ENCODE data around the gene TEKTIP1. TPM values are rescaled to one million over a fixed set of nuclear protein-coding genes. Genes with fewer than 3 reads are reported as not detected.

The TEKTIP1 gene
- total and polyA plus RNA-seq, 9 of the 15 experiments (the other 6 are each of a cell fraction or from before 2014, with no cell fraction given), result 0.66 TPM; not detected in 8

DNA sequence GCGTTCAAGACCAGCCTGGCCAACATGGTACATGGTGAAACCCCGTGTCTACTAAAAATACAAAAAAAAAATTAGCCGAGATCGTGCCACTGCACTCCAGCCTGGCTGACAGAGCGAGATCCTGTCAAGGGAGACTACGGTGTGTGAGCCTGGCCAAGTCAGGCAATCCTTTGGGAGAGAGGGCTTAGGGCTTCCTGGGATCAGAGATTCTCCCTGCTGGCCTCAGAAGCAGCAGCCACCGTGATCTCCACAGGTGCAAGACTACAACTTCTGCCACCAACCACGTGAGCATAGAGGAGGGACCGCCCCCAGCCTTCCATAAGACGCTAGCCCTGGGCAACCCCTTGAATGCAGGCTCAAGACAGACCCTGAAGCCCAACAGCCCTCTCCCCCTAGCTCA lies 10.8 kb downstream of the TEKTIP1 start:
- BruUV-seq (replicated peaks), result no TSS peak
- POLR2A ChIA-PET, result interaction anchor here (1.5 to 2.4 kb wide), 2 partner anchors 7 to 10 kb away, joined by 3 to 9 read pairs; partner anchors contain the start of gene MFSD12
- Histone ChIP-seq H3K36me3 (ENCODE audit: control insufficient read depth, insufficient read depth, low read length) (peaks cover 66% of the 10 kb centered on the region), H3K4me1 (replicated peaks in 1 of 2; ENCODE audit: control insufficient read depth in 2 of 2, insufficient read depth in 2 of 2, low read length in 2 of 2) (peaks cover 0 to 59% of the 10 kb centered on the region in 2 experiments; a peak in 3 of 5 replicates), H3K4me3 (no peak overlapping the region), H3K27ac (ENCODE audit: extremely low read depth, low read depth, low read length) (no peak overlapping the region), H2AFZ (ENCODE audit: low read depth, low read length) (no peak overlapping the region), H3K27me3 (ENCODE audit: control insufficient read depth in 2 of 2, insufficient read depth in 2 of 2, low read length in 2 of 2) (no peaks in the 10 kb centered on the region), H3K9me1 (ENCODE audit: control insufficient read depth, insufficient read depth, low read length) (no peaks in the 10 kb centered on the region), H3K4me2 (ENCODE audit: insufficient read depth, low read length) (no peak overlapping the region), H4K20me1 (replicated peaks; ENCODE audit: control insufficient read depth, insufficient read depth, low read length) (peaks cover 5% of the 10 kb centered on the region; the same call in 1 of the 2 replicates), H3K9me3 (replicated peaks; ENCODE audit: control insufficient read depth, insufficient read depth, low read depth, low read length) (no peaks in the 10 kb centered on the region), H3K9ac (ENCODE audit: insufficient read depth in 1 of 2, low read depth in 2 of 2, low read length in 2 of 2) (no peak overlapping the region), H3K79me2 (ENCODE audit: control insufficient read depth, insufficient read depth, low read length) (peaks cover 17% of the 10 kb centered on the region)
- CTCF ChIA-PET (ENCODE audit: low intra/inter-chr PET ratio), result no interaction called here
- intact Hi-C loops (cut with micrococcal nuclease) (loop anchor here (10.0 kb wide), 1 partner anchor 55 kb away; the partner anchor contains the start of gene TBXA2R), in situ Hi-C loops (cut with MboI) (no loop called here)
- ATAC-seq (no peak), FAIRE-seq (no peak), DNase-seq (ENCODE audit: extremely low read depth in 1 of 4, low spot score in 3 of 4) (no peak)
- TF ChIP-seq NONO (IDR thresholded peaks at IDR 0.05; ENCODE audit: low read depth in 2 of 2, low read length in 1 of 2), result no peak
- no peak for TF ChIP-seq CHD2 (IDR thresholded peaks at IDR 0.05; ENCODE audit: low read depth, low read length)
- TF ChIP-seq MAFF (IDR thresholded peaks at IDR 0.05; ENCODE audit: low read length), result no peak
- TF ChIP-seq JUND (IDR thresholded peaks at IDR 0.05; ENCODE audit: borderline replicate concordance, low read depth, low read length), result no peak
- TF ChIP-seq JUND (tag; IDR thresholded peaks at IDR 0.05; ENCODE audit: borderline replicate concordance, low read depth, low read length), result no peak
- TF ChIP-seq, protein P1, sequence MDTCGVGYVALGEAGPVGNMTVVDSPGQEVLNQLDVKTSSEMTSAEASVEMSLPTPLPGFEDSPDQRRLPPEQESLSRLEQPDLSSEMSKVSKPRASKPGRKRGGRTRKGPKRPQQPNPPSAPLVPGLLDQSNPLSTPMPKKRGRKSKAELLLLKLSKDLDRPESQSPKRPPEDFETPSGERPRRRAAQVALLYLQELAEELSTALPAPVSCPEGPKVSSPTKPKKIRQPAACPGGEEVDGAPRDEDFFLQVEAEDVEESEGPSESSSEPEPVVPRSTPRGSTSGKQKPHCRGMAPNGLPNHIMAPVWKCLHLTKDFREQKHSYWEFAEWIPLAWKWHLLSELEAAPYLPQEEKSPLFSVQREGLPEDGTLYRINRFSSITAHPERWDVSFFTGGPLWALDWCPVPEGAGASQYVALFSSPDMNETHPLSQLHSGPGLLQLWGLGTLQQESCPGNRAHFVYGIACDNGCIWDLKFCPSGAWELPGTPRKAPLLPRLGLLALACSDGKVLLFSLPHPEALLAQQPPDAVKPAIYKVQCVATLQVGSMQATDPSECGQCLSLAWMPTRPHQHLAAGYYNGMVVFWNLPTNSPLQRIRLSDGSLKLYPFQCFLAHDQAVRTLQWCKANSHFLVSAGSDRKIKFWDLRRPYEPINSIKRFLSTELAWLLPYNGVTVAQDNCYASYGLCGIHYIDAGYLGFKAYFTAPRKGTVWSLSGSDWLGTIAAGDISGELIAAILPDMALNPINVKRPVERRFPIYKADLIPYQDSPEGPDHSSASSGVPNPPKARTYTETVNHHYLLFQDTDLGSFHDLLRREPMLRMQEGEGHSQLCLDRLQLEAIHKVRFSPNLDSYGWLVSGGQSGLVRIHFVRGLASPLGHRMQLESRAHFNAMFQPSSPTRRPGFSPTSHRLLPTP (IDR thresholded peaks at IDR 0.05; ENCODE audit: borderline replicate concordance, extremely low read depth, insufficient read length), result no peak
- no peak for TF ChIP-seq LARP7 (IDR thresholded peaks at IDR 0.05)
- TF ChIP-seq E2F3 (CRISPR knock-in tag; IDR thresholded peaks at IDR 0.05), result no peak
- TF ChIP-seq HNRNPUL1 (IDR thresholded peaks at IDR 0.05; ENCODE audit: low read length), result no peak
- TF ChIP-seq, protein P2, sequence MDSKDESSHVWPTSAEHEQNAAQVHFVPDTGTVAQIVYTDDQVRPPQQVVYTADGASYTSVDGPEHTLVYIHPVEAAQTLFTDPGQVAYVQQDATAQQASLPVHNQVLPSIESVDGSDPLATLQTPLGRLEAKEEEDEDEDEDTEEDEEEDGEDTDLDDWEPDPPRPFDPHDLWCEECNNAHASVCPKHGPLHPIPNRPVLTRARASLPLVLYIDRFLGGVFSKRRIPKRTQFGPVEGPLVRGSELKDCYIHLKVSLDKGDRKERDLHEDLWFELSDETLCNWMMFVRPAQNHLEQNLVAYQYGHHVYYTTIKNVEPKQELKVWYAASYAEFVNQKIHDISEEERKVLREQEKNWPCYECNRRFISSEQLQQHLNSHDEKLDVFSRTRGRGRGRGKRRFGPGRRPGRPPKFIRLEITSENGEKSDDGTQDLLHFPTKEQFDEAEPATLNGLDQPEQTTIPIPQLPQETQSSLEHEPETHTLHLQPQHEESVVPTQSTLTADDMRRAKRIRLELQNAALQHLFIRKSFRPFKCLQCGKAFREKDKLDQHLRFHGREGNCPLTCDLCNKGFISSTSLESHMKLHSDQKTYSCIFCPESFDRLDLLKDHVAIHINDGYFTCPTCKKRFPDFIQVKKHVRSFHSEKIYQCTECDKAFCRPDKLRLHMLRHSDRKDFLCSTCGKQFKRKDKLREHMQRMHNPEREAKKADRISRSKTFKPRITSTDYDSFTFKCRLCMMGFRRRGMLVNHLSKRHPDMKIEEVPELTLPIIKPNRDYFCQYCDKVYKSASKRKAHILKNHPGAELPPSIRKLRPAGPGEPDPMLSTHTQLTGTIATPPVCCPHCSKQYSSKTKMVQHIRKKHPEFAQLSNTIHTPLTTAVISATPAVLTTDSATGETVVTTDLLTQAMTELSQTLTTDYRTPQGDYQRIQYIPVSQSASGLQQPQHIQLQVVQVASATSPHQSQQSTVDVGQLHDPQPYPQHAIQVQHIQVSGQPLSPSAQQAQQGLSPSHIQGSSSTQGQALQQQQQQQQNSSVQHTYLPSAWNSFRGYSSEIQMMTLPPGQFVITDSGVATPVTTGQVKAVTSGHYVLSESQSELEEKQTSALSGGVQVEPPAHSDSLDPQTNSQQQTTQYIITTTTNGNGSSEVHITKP (IDR thresholded peaks at IDR 0.05; ENCODE audit: partially characterized antibody), result no peak
- TF ChIP-seq IFI16 (CRISPR knock-in tag; IDR thresholded peaks at IDR 0.05), result no peak
- TF ChIP-seq, protein P3, sequence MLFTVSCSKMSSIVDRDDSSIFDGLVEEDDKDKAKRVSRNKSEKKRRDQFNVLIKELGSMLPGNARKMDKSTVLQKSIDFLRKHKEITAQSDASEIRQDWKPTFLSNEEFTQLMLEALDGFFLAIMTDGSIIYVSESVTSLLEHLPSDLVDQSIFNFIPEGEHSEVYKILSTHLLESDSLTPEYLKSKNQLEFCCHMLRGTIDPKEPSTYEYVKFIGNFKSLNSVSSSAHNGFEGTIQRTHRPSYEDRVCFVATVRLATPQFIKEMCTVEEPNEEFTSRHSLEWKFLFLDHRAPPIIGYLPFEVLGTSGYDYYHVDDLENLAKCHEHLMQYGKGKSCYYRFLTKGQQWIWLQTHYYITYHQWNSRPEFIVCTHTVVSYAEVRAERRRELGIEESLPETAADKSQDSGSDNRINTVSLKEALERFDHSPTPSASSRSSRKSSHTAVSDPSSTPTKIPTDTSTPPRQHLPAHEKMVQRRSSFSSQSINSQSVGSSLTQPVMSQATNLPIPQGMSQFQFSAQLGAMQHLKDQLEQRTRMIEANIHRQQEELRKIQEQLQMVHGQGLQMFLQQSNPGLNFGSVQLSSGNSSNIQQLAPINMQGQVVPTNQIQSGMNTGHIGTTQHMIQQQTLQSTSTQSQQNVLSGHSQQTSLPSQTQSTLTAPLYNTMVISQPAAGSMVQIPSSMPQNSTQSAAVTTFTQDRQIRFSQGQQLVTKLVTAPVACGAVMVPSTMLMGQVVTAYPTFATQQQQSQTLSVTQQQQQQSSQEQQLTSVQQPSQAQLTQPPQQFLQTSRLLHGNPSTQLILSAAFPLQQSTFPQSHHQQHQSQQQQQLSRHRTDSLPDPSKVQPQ (CRISPR knock-in tag; IDR thresholded peaks at IDR 0.05; ENCODE audit: borderline replicate concordance), result no peak
- WGBS (ENCODE audit: insufficient coverage, low coverage, missing lambda C conversion rate), result 80% methylated on average over 10 of the region's 10 CpGs

Measured in K562 (cell line).